HepG2 (cell line): ENCODE measurements around the gene NUDT17. TPM values are rescaled to one million over a fixed set of nuclear protein-coding genes. Genes with fewer than 3 reads are reported as not detected.

Experiments
- ADNP ChIP-seq: sonication (generic); formaldehyde crosslinking; IDR thresholded peaks from 2 replicates; pipeline ENCODE4 v1.4.0; 2020; ENCODE audit warnings: missing genetic modification reagents
- CAMTA2 ChIP-seq: sonication (generic); formaldehyde crosslinking; IDR thresholded peaks from 2 replicates; pipeline ENCODE4 v1.4.0; 2020; ENCODE audit warnings: mild to moderate bottlenecking, missing genetic modification reagents, borderline replicate concordance
- CENPBD1 ChIP-seq: sonication (generic); formaldehyde crosslinking; IDR thresholded peaks from 2 replicates; pipeline ENCODE4 v1.8.0; 2022; ENCODE audit warnings: missing genetic modification reagents, low read depth, mild to moderate bottlenecking, borderline replicate concordance
- CHD2 ChIP-seq: IDR thresholded peaks from 2 replicates; pipeline ENCODE4 v1.6.1; 2011; ENCODE audit warnings: low read depth, low read length, improper control_type of control experiment
- HNRNPLL ChIP-seq: fragments of 200-400 bp; formaldehyde crosslinking; IDR thresholded peaks from 2 replicates; pipeline ENCODE4 v1.6.1; 2017; ENCODE audit warnings: mild to moderate bottlenecking, low read depth, low read length; ENCODE audit not compliant: poor library complexity, severe bottlenecking
- HOXA3 ChIP-seq: sonication (generic); formaldehyde crosslinking; IDR thresholded peaks from 2 replicates; pipeline ENCODE4 v1.5.0; 2020; ENCODE audit warnings: missing genetic modification reagents
- IRF2 ChIP-seq: IDR thresholded peaks from 2 replicates; pipeline ENCODE4 v1.6.1; 2018; ENCODE audit warnings: missing genetic modification reagents, missing compliant biosample characterization
- LCORL ChIP-seq, 2 experiments: fragments of 450-650 bp in 1 of 2; sonication (generic) in 1 of 2; formaldehyde crosslinking in 1 of 2; IDR thresholded peaks; 2 replicates each; pipeline versions ENCODE4 v1.5.0 to v1.6.1; 2017 to 2020; ENCODE audit warnings: antibody characterized with exemption in 1 of 2, missing genetic modification reagents in 1 of 2
- NCOA2 ChIP-seq: sonication (generic); formaldehyde crosslinking; IDR thresholded peaks from 2 replicates; pipeline ENCODE4 v1.8.0; 2022; ENCODE audit warnings: inconsistent platforms
- POLR2AphosphoS2 ChIP-seq: IDR thresholded peaks from 2 replicates; pipeline ENCODE4 v1.6.1; 2011; ENCODE audit warnings: low read depth, low read length, improper control_type of control experiment
- POLR2AphosphoS5 ChIP-seq: IDR thresholded peaks from 2 replicates; pipeline ENCODE4 v1.6.1; 2012; ENCODE audit warnings: low read depth, low read length
- POLR2G ChIP-seq: fragments of 200-400 bp; formaldehyde crosslinking; IDR thresholded peaks from 2 replicates; pipeline ENCODE4 v1.6.1; 2018; ENCODE audit warnings: mild to moderate bottlenecking, low read depth, low read length, moderate library complexity
- SNAI1 ChIP-seq: sonication (generic); formaldehyde crosslinking; IDR thresholded peaks from 2 replicates; pipeline ENCODE4 v1.5.0; 2020; ENCODE audit warnings: mild to moderate bottlenecking, missing genetic modification reagents, borderline replicate concordance
- TARDBP ChIP-seq: sonication (generic); formaldehyde crosslinking; IDR thresholded peaks from 2 replicates; pipeline ENCODE4 v1.8.0; 2022; ENCODE audit warnings: mild to moderate bottlenecking, missing genetic modification reagents
- ZFX ChIP-seq: sonication (generic); formaldehyde crosslinking; IDR thresholded peaks from 2 replicates; pipeline ENCODE4 v1.4.0; 2020; ENCODE audit warnings: mild to moderate bottlenecking, low read depth, missing genetic modification reagents, moderate library complexity
- ZNF205 ChIP-seq: IDR thresholded peaks from 2 replicates; pipeline ENCODE4 v1.6.1; 2018; ENCODE audit warnings: missing biosample characterization, missing genetic modification reagents
- ZNF230 ChIP-seq: sonication (generic); formaldehyde crosslinking; IDR thresholded peaks from 2 replicates; pipeline ENCODE4 v1.4.0; 2020; ENCODE audit warnings: mild to moderate bottlenecking, missing genetic modification reagents
- ZNF546 ChIP-seq: sonication (generic); formaldehyde crosslinking; conservative IDR thresholded peaks from 2 replicates; pipeline ENCODE4 v1.8.1; 2023; ENCODE audit warnings: mild to moderate bottlenecking, missing genetic modification reagents
- ZNF724P ChIP-seq: sonication (generic); formaldehyde crosslinking; IDR thresholded peaks from 2 replicates; pipeline ENCODE4 v1.8.0; 2022; ENCODE audit warnings: missing genetic modification reagents, borderline replicate concordance
- ZNF775 ChIP-seq: sonication (generic); formaldehyde crosslinking; IDR thresholded peaks from 2 replicates; pipeline ENCODE4 v1.4.0; 2020; ENCODE audit warnings: missing genetic modification reagents, mild to moderate bottlenecking, moderate library complexity, borderline replicate concordance
- polyA plus RNA-seq, 8 experiments: library from polyadenylated mRNA; depleted of rRNA in 3 of 8; stranded (reverse) in 7 of 8; unstranded in 1 of 8; fragments of >200 nt; fragmentation: Illumina TruSeq in 4 of 8; extraction: Trizol in 4 of 8; gene quantifications; 2 replicates each; pipeline versions ENCODE4 v1.2.1 to v1.2.3, GENCODE V29; 2011 to 2016; ENCODE audit warnings: low read depth in 4 of 8, missing spikeins in 1 of 8, mixed read lengths in 1 of 8; ENCODE audit not compliant: insufficient read depth in 1 of 8
- total RNA-seq, 5 experiments: library from RNA; depleted of rRNA; stranded (reverse); fragments of >200 nt; fragmentation: Illumina TruSeq; extraction: Trizol; gene quantifications; 2 replicates each; pipeline ENCODE4 v1.2.3, GENCODE V29; 2016; ENCODE audit warnings: low read depth in 1 of 5
- TF ChIP-seq, protein P1 (sequence below): sonication (generic); formaldehyde crosslinking; IDR thresholded peaks from 2 replicates; pipeline ENCODE4 v1.9.0; 2022; ENCODE audit warnings: low read depth, missing genetic modification reagents
- TF ChIP-seq, protein P2 (sequence below): sonication (generic); formaldehyde crosslinking; IDR thresholded peaks from 2 replicates; pipeline ENCODE4 v1.8.0; 2022; ENCODE audit warnings: mild to moderate bottlenecking, missing genetic modification reagents, moderate library complexity
- TF ChIP-seq, protein P3 (sequence below): sonication (generic); formaldehyde crosslinking; IDR thresholded peaks from 2 replicates; pipeline ENCODE4 v1.4.0; 2020; ENCODE audit warnings: missing genetic modification reagents
- TF ChIP-seq, protein P4 (sequence below): sonication (generic); formaldehyde crosslinking; IDR thresholded peaks from 2 replicates; pipeline ENCODE4 v1.8.1; 2023; ENCODE audit warnings: mild to moderate bottlenecking, missing genetic modification reagents

NUDT17 gene
- total and polyA plus RNA-seq, 2 of the 13 experiments (the other 11 are each of a cell fraction or from before 2014, with no cell fraction given): 2.6 to 5.8 TPM

GRCh38 chr1:145859491-145860023 is 14.1 kb downstream of the NUDT17 start (continued):
- TF ChIP-seq ZNF546 (CRISPR knock-in tag) (no peak), ZNF775 (CRISPR knock-in tag) (no peak), POLR2AphosphoS2 (no peak), CAMTA2 (CRISPR knock-in tag) (no peak), POLR2G (peak; percentile 72), POLR2AphosphoS5 (peak; percentile 30; the same call in 1 of the 2 replicates), ZFX (CRISPR knock-in tag) (peak; percentile 67), TARDBP (CRISPR knock-in tag) (no peak; the same call in 1 of the 2 replicates), IRF2 (CRISPR knock-in tag) (no peak), ZNF724P (0 out of 2 replicates have a peak, but pooled peaks have one; percentile 41), ZNF205 (no peak), CHD2 (no peak), CENPBD1 (CRISPR knock-in tag) (no peak), HNRNPLL (peak; percentile 46), NCOA2 (CRISPR knock-in tag) (no peak), HOXA3 (no peak), SNAI1 (CRISPR knock-in tag) (no peak), LCORL (IDR thresholded peaks at IDR 0.05) (no peak), LCORL (CRISPR knock-in tag; IDR thresholded peaks at IDR 0.05) (no peak), ZNF230 (CRISPR knock-in tag) (no peak), ADNP (no peak)
- TF ChIP-seq, protein P1, sequence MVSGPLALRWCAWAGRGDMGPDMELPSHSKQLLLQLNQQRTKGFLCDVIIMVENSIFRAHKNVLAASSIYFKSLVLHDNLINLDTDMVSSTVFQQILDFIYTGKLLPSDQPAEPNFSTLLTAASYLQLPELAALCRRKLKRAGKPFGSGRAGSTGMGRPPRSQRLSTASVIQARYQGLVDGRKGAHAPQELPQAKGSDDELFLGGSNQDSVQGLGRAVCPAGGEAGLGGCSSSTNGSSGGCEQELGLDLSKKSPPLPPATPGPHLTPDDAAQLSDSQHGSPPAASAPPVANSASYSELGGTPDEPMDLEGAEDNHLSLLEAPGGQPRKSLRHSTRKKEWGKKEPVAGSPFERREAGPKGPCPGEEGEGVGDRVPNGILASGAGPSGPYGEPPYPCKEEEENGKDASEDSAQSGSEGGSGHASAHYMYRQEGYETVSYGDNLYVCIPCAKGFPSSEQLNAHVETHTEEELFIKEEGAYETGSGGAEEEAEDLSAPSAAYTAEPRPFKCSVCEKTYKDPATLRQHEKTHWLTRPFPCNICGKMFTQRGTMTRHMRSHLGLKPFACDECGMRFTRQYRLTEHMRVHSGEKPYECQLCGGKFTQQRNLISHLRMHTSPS (CRISPR knock-in tag): no peak
- TF ChIP-seq, protein P2, sequence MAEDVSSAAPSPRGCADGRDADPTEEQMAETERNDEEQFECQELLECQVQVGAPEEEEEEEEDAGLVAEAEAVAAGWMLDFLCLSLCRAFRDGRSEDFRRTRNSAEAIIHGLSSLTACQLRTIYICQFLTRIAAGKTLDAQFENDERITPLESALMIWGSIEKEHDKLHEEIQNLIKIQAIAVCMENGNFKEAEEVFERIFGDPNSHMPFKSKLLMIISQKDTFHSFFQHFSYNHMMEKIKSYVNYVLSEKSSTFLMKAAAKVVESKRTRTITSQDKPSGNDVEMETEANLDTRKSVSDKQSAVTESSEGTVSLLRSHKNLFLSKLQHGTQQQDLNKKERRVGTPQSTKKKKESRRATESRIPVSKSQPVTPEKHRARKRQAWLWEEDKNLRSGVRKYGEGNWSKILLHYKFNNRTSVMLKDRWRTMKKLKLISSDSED (CRISPR knock-in tag): no peak
- TF ChIP-seq, protein P3, sequence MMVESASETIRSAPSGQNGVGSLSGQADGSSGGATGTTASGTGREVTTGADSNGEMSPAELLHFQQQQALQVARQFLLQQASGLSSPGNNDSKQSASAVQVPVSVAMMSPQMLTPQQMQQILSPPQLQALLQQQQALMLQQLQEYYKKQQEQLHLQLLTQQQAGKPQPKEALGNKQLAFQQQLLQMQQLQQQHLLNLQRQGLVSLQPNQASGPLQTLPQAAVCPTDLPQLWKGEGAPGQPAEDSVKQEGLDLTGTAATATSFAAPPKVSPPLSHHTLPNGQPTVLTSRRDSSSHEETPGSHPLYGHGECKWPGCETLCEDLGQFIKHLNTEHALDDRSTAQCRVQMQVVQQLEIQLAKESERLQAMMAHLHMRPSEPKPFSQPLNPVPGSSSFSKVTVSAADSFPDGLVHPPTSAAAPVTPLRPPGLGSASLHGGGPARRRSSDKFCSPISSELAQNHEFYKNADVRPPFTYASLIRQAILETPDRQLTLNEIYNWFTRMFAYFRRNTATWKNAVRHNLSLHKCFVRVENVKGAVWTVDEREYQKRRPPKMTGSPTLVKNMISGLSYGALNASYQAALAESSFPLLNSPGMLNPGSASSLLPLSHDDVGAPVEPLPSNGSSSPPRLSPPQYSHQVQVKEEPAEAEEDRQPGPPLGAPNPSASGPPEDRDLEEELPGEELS (CRISPR knock-in tag): no peak
- TF ChIP-seq, protein P4, sequence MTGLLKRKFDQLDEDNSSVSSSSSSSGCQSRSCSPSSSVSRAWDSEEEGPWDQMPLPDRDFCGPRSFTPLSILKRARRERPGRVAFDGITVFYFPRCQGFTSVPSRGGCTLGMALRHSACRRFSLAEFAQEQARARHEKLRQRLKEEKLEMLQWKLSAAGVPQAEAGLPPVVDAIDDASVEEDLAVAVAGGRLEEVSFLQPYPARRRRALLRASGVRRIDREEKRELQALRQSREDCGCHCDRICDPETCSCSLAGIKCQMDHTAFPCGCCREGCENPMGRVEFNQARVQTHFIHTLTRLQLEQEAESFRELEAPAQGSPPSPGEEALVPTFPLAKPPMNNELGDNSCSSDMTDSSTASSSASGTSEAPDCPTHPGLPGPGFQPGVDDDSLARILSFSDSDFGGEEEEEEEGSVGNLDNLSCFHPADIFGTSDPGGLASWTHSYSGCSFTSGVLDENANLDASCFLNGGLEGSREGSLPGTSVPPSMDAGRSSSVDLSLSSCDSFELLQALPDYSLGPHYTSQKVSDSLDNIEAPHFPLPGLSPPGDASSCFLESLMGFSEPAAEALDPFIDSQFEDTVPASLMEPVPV (CRISPR knock-in tag): peak; percentile 7; the same call in 1 of the 2 replicates
